ENCODE data around the gene KIAA1328. TPM values are rescaled to one million over a fixed set of nuclear protein-coding genes. Genes with fewer than 3 reads are reported as not detected.

Gene KIAA1328
- total RNA-seq, 1 donor from 2014 or later = 11.5 TPM

DNA sequence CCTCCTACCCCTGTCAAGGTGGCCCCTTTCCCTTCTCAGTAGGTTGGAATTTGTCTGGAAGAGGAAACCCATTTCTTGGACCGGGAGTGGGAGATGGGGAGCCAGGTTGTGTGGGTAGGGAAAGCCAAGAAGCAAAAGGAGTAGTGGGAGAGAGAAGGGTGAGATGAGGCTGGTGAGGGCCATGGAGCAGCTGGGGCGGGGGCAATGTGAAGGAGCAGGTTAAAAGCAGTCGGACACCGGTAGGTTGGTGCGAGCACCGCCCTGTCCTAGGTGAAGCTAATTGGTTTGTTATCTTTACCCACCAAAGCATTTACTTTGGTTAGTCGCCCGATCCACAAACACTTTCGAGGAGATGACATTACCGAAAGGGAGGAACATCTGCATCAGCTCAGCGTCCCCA lies 429.9 kb downstream of the KIAA1328 start:
- no peak overlapping the region for H3K4me3 ChIP-seq
- H4K20me1 ChIP-seq (ENCODE audit: low read depth) = no peaks in the 10 kb centered on the region

DNA sequence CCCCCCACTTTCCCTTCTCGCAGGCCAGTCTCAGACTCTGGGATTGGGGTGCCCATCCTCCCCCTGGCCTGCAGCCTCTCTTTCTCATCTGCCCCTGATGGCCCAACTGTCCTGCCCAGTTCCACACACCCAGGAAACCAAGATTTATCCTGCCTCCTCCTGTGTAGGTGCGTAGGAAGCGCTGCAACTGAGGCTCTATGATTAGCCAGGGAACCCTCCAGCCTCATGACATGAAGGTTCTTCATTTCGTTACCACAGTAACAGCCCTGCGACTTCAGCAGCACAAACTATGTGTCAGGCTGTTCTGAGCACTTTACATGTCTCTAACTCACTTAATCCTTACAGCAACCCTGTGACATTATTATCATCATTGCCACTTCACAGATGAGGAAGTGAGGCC lies 430.8 kb downstream of the KIAA1328 start:
- H3K36me3 Mint-ChIP-seq = no peaks in the 10 kb centered on the region
- H3K4me3 Mint-ChIP-seq = no peak overlapping the region
- Histone ChIP-seq H2AFZ (replicated peaks) (no peak overlapping the region), H3K79me2 (ENCODE audit: low read depth) (no peaks in the 10 kb centered on the region), H3K4me3 (no peak overlapping the region), H3K9ac (no peak overlapping the region), H4K20me1 (ENCODE audit: low read depth) (no peaks in the 10 kb centered on the region), H3K36me3 (no peaks in the 10 kb centered on the region), H3K4me2 (no peak overlapping the region), H3K4me1 (no peaks in the 10 kb centered on the region), H3K27me3 (peaks cover 30% of the 10 kb centered on the region), H3K27ac (no peak overlapping the region), H3F3A (ENCODE audit: low read depth) (no peaks in the 10 kb centered on the region), H3K9me3 (ENCODE audit: low read depth) (no peaks in the 10 kb centered on the region)
- H3K27me3 Mint-ChIP-seq (ENCODE audit: insufficient read depth, low read depth) = peaks cover 19% of the 10 kb centered on the region
- no peak overlapping the region for H3K27ac Mint-ChIP-seq
- TF ChIP-seq, protein P1, sequence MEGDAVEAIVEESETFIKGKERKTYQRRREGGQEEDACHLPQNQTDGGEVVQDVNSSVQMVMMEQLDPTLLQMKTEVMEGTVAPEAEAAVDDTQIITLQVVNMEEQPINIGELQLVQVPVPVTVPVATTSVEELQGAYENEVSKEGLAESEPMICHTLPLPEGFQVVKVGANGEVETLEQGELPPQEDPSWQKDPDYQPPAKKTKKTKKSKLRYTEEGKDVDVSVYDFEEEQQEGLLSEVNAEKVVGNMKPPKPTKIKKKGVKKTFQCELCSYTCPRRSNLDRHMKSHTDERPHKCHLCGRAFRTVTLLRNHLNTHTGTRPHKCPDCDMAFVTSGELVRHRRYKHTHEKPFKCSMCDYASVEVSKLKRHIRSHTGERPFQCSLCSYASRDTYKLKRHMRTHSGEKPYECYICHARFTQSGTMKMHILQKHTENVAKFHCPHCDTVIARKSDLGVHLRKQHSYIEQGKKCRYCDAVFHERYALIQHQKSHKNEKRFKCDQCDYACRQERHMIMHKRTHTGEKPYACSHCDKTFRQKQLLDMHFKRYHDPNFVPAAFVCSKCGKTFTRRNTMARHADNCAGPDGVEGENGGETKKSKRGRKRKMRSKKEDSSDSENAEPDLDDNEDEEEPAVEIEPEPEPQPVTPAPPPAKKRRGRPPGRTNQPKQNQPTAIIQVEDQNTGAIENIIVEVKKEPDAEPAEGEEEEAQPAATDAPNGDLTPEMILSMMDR (IDR thresholded peaks at IDR 0.05) = no peak
- TF ChIP-seq EZH2phosphoT487 (IDR thresholded peaks at IDR 0.05) (no peak), EZH2 (IDR thresholded peaks at IDR 0.05) (no peak)
- no peak for DNase-seq (ENCODE audit: low spot score)
- peaks cover 5% of the 10 kb centered on the region for H3K4me1 Mint-ChIP-seq
- no peaks in the 10 kb centered on the region for H3K9me3 Mint-ChIP-seq

More for the DNA sequence above, 429.9 kb downstream of the KIAA1328 start:
- H3K9me3 Mint-ChIP-seq = no peaks in the 10 kb centered on the region
- peaks cover 7% of the 10 kb centered on the region for H3K4me1 Mint-ChIP-seq
- H3K9ac ChIP-seq = no peak overlapping the region
- no peaks in the 10 kb centered on the region for H3K9me3 ChIP-seq (ENCODE audit: low read depth)
- no peak overlapping the region for H2AFZ ChIP-seq (replicated peaks)
- H3F3A ChIP-seq (ENCODE audit: low read depth) = no peaks in the 10 kb centered on the region
- H3K4me1 ChIP-seq = no peaks in the 10 kb centered on the region
- TF ChIP-seq EZH2 (IDR thresholded peaks at IDR 0.05) (no peak), EZH2phosphoT487 (IDR thresholded peaks at IDR 0.05) (no peak)
- TF ChIP-seq, protein P1 (IDR thresholded peaks at IDR 0.05) = no peak
- H3K27ac Mint-ChIP-seq = no peak overlapping the region
- H3K27me3 ChIP-seq = peaks cover 38% of the 10 kb centered on the region
- peaks cover 19% of the 10 kb centered on the region for H3K27me3 Mint-ChIP-seq (ENCODE audit: insufficient read depth, low read depth)
- no peak overlapping the region for H3K4me2 ChIP-seq
- H3K79me2 ChIP-seq (ENCODE audit: low read depth) = no peaks in the 10 kb centered on the region
- H3K4me3 Mint-ChIP-seq = no peak overlapping the region
- no peaks in the 10 kb centered on the region for H3K36me3 ChIP-seq
- DNase-seq (ENCODE audit: low spot score) = no peak
- no peaks in the 10 kb centered on the region for H3K36me3 Mint-ChIP-seq
- no peak overlapping the region for H3K27ac ChIP-seq

DNA sequence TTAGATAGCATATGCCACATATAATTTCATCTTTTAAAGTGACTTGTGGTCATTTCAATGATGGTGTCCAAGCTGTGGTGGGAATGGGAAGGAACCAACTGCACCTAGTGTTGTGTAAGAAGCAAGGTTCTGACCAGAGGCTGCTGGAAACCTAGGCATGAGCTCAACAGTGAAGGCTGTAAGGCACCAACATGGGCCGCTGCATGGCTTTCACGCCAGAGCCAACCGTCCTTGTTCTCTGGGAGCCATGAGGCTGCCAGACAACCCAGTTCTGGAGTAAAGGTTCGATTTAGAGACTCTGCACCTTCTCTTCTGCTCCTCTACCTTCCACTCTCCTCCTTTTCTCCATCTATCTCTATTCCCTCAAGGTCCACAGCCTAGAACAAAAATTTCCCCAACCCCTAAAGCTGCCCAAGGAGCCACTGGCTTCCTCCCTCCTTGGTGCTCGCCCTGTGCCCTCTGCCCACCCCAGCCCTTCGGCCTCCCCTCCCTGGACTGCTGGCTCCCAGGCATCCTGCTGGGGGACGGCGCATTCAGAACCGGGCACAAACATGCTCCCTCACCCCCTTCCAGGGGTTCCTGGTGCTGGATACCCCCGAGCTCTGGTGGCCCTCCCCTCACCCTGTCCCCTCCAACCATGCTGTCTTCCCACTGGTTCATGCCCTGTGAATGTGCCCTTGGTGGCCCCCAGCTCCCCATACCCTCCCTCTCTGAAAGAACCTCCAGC lies 431.6 kb downstream of the KIAA1328 start:
- TF ChIP-seq EZH2phosphoT487 (IDR thresholded peaks at IDR 0.05) (no peak), EZH2 (IDR thresholded peaks at IDR 0.05) (no peak)
- TF ChIP-seq, protein P1 (IDR thresholded peaks at IDR 0.05) = no peak
- Mint-ChIP-seq H3K9me3 (no peaks in the 10 kb centered on the region), H3K36me3 (no peaks in the 10 kb centered on the region), H3K4me3 (no peak overlapping the region), H3K27me3 (ENCODE audit: insufficient read depth, low read depth) (peaks cover 19% of the 10 kb centered on the region), H3K4me1 (peaks cover 5% of the 10 kb centered on the region), H3K27ac (no peak overlapping the region)
- H3F3A ChIP-seq (ENCODE audit: low read depth) = no peaks in the 10 kb centered on the region
- no peak overlapping the region for H3K4me2 ChIP-seq
- no peaks in the 10 kb centered on the region for H3K9me3 ChIP-seq (ENCODE audit: low read depth)
- no peaks in the 10 kb centered on the region for H3K4me1 ChIP-seq
- H3K27ac ChIP-seq = no peak overlapping the region
- H3K4me3 ChIP-seq = no peak overlapping the region
- H3K27me3 ChIP-seq = peaks cover 22% of the 10 kb centered on the region
- no peaks in the 10 kb centered on the region for H3K79me2 ChIP-seq (ENCODE audit: low read depth)
- no peak overlapping the region for H2AFZ ChIP-seq (replicated peaks)
- no peak overlapping the region for H3K9ac ChIP-seq
- H4K20me1 ChIP-seq (ENCODE audit: low read depth) = no peaks in the 10 kb centered on the region
- no peaks in the 10 kb centered on the region for H3K36me3 ChIP-seq
- DNase-seq (ENCODE audit: low spot score) = no peak

Data from neural progenitor cell (in vitro differentiated cells).